CD4-positive, alpha-beta memory T cell (primary cell): ENCODE measurements around the gene GASK1A. TPM values are rescaled to one million over a fixed set of nuclear protein-coding genes. Genes with fewer than 3 reads are reported as not detected.
"Not testable (repeated sequence)": the region's sequence is repeated elsewhere in the genome, so short reads cannot be mapped to it uniquely, and the experiment has no call there.

Experiments
- CTCF ChIA-PET: fragments of 350-600 bp; sonication (Branson Sonifier 250); formaldehyde crosslinking; loops from one replicate; lab custom pipeline; 2021; ENCODE audit warnings: inconsistent platforms; ENCODE audit not compliant: partially characterized antibody; lab: Charles Lee
- POLR2A ChIA-PET: fragments of 350-600 bp; sonication (Branson Sonifier 250); formaldehyde crosslinking; loops from one replicate; lab custom pipeline; 2021; ENCODE audit not compliant: partially characterized antibody; lab: Charles Lee
- DNase-seq, 5 donors: peaks; one replicate each; pipeline versions ENCODE4 v3.0.0 to v3.0.0-alpha.2; 2020 to 2022; ENCODE audit warnings: mixed read lengths in 1 of 5
- H3K27ac ChIP-seq: one replicate; pipeline ENCODE4 v1.7.0; 2013; ENCODE audit warnings: low read depth, low read length
- H3K27me3 ChIP-seq: 2 replicates; pipeline ENCODE4 v1.7.0; 2013; ENCODE audit warnings: mild to moderate bottlenecking, low read length, moderate library complexity; ENCODE audit not compliant: insufficient read depth
- H3K36me3 ChIP-seq: 2 replicates; pipeline ENCODE4 v1.7.0; 2013; ENCODE audit warnings: mild to moderate bottlenecking, low read length, moderate library complexity; ENCODE audit not compliant: insufficient read depth
- H3K4me1 ChIP-seq: 2 replicates; pipeline ENCODE4 v1.7.0; 2013; ENCODE audit warnings: mild to moderate bottlenecking, low read length, moderate library complexity; ENCODE audit not compliant: insufficient read depth
- H3K4me3 ChIP-seq, 2 donors: one replicate each; pipeline ENCODE4 v1.7.0; 2013; ENCODE audit warnings: low read length in 2 of 2, mild to moderate bottlenecking in 1 of 2
- H3K9me3 ChIP-seq, 2 donors: one replicate each; pipeline ENCODE4 v1.7.0; 2013; ENCODE audit warnings: low read length in 2 of 2, control low read depth in 1 of 2; ENCODE audit not compliant: control insufficient read depth in 1 of 2
- H3K27ac Mint-ChIP-seq, 7 donors: one replicate each; pipeline ENCODE4 v1.8.0; 2020 to 2021; ENCODE audit warnings: mixed read lengths in 7 of 7, mild to moderate bottlenecking in 6 of 7, inconsistent platforms in 3 of 7, moderate library complexity in 3 of 7
- H3K27me3 Mint-ChIP-seq, 2 donors: one replicate each; pipeline ENCODE4 v1.8.0; 2020 to 2021; ENCODE audit warnings: mixed read lengths in 2 of 2
- H3K36me3 Mint-ChIP-seq, 2 donors: one replicate each; pipeline ENCODE4 v1.8.0; 2020 to 2021; ENCODE audit warnings: mixed read lengths in 2 of 2, inconsistent platforms in 1 of 2, mild to moderate bottlenecking in 1 of 2
- H3K4me1 Mint-ChIP-seq, 4 donors: one replicate each; pipeline ENCODE4 v1.8.0; 2020 to 2021; ENCODE audit warnings: mixed read lengths in 4 of 4, mild to moderate bottlenecking in 1 of 4
- H3K4me3 Mint-ChIP-seq, 8 donors: one replicate each; pipeline ENCODE4 v1.8.0; 2020 to 2021; ENCODE audit warnings: mixed read lengths in 8 of 8, mild to moderate bottlenecking in 7 of 8, moderate library complexity in 6 of 8, inconsistent platforms in 3 of 8
- H3K9me3 Mint-ChIP-seq, 8 donors: one replicate each; pipeline ENCODE4 v1.8.0; 2020 to 2021; ENCODE audit warnings: mixed read lengths in 8 of 8, mild to moderate bottlenecking in 5 of 8, inconsistent platforms in 3 of 8, moderate library complexity in 1 of 8
- intact Hi-C: fragments of 100-400 bp; cut with micrococcal nuclease; formaldehyde crosslinking; loops from one replicate; pipeline ENCODE4 v1.15.1; 2023
- polyA plus RNA-seq, 2 donors: library from polyadenylated mRNA; unstranded; fragments of 300-500 nt; fragmentation: Illumina TruSeq; gene quantifications; one replicate each; pipeline ENCODE4 v1.2.3, GENCODE V29; 2021
- total RNA-seq, 2 experiments: library from RNA; stranded (reverse); gene quantifications; one replicate each; pipeline ENCODE4 v1.2.3, GENCODE V29; 2021

The GASK1A gene
- total and polyA plus RNA-seq, 4 experiments from 2014 or later: not detected

- peaks cover 5 to 61% (median 46%) of the 10 kb centered on the region in 8 donors for H3K9me3 Mint-ChIP-seq
- H3K4me1 Mint-ChIP-seq, H3K27ac Mint-ChIP-seq, DNase-seq, H3K4me3 ChIP-seq, H3K27me3 Mint-ChIP-seq, CTCF ChIA-PET, H3K27ac ChIP-seq, H3K4me3 Mint-ChIP-seq, H3K27me3 ChIP-seq, POLR2A ChIA-PET, intact Hi-C loops, H3K4me1 ChIP-seq, H3K9me3 ChIP-seq, H3K36me3 ChIP-seq: not testable (repeated sequence)
- H3K36me3 Mint-ChIP-seq: peaks cover 16 to 17% of the 10 kb centered on the region in 2 donors
Observed at GRCh38 chr3:43045079-43045478, 66.0 kb downstream of the GASK1A start.

DNA sequence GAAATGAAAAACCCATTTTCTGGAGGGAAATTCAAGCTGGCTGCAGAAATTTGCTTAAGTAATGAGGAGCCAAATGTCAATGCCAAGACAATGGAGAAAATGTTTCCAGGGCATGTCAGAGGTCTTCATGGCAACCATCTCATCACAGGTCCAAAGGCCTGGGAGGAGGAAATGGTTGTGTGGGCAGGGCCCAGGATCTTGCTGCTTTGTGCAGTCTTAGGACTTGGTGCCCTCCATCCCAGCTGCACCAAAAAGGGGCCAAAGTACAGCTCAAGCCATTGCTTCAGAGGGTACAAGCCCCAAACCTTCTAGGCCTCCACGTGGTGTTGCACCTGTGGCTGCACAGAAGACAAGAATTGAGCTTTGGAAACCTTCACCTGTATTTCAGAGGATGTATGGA, 67.5 kb downstream of the GASK1A start:
- Histone ChIP-seq H3K27me3 (no peaks in the 10 kb centered on the region), H3K36me3 (no peaks in the 10 kb centered on the region), H3K4me3 (no peak overlapping the region), H3K27ac (no peak overlapping the region), H3K4me1 (no peaks in the 10 kb centered on the region), H3K9me3 (peaks cover 0 to 8% of the 10 kb centered on the region in 2 donors)
- CTCF ChIA-PET: no interaction called here
- Mint-ChIP-seq H3K27ac (no peak overlapping the region), H3K9me3 (peaks cover 5 to 74% (median 61%) of the 10 kb centered on the region in 8 donors), H3K36me3 (peaks cover 18 to 28% of the 10 kb centered on the region in 2 donors), H3K4me3 (no peak overlapping the region), H3K27me3 (peaks cover 0 to 2% of the 10 kb centered on the region in 2 donors), H3K4me1 (peaks cover 0 to 2% (median 0%) of the 10 kb centered on the region in 4 donors)
- intact Hi-C loops: no loop called here
- no peak for DNase-seq
- POLR2A ChIA-PET: no interaction called here

DNA sequence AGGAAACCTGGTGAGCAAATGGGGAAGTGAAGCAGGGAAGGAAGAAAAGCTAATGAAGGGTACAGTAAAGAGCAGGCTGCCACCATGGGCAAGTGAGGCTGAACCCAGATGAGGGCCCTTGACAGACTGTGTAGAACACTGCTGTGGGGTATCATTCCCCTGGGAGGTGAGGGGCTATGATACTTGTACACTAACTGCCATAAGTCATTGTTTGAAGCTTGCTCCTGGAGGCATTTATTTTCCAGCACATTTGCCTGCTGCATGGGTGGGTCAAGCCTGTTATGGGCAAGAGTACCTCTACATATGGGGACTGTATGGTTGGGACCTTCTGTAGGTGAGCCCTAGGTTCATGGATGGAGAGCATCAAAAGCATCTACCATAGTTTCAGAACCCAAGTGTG, 69.4 kb downstream of the GASK1A start:
- no peaks in the 10 kb centered on the region for H3K27me3 ChIP-seq
- peaks cover 18 to 28% of the 10 kb centered on the region in 2 donors for H3K36me3 Mint-ChIP-seq
- no peaks in the 10 kb centered on the region for H3K4me1 Mint-ChIP-seq
- peaks cover 0 to 11% of the 10 kb centered on the region in 2 donors for H3K9me3 ChIP-seq
- H3K4me3 Mint-ChIP-seq: no peak overlapping the region
- no peak overlapping the region for H3K4me3 ChIP-seq
- no peak overlapping the region for H3K27ac Mint-ChIP-seq
- H3K36me3 ChIP-seq: no peaks in the 10 kb centered on the region
- ChIA-PET CTCF (no interaction called here), POLR2A (no interaction called here)
- peaks cover 0 to 2% of the 10 kb centered on the region in 2 donors for H3K27me3 Mint-ChIP-seq
- no peaks in the 10 kb centered on the region for H3K4me1 ChIP-seq
- intact Hi-C loops: no loop called here
- H3K27ac ChIP-seq: no peak overlapping the region
- DNase-seq: no peak
- H3K9me3 Mint-ChIP-seq: peaks cover 7 to 85% (median 74%) of the 10 kb centered on the region in 8 donors

DNA sequence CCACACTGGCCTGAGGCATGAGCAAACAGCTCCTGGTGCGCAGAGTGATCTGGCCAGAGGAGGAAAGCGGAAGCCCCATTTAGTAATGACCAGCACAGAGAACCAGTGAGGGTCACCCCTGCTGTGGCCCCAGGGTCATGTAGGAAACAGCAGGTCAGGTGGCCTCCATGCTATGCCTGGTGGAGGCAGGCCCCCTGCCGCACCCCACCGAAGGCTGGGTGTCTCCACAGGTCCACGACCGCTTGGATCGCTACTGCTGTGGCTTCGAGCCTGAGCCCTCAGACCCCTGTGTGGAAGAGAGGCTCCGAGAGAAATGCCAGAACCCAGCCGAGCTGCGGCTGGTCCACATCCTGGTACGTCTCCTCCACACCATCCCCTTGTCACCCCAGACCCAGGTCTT, 74.2 kb downstream of the GASK1A start:
- CTCF ChIA-PET: no interaction called here
- Histone ChIP-seq H3K27ac (no peak overlapping the region), H3K27me3 (no peaks in the 10 kb centered on the region), H3K9me3 (peaks cover 0 to 11% of the 10 kb centered on the region in 2 donors), H3K36me3 (no peaks in the 10 kb centered on the region), H3K4me1 (no peaks in the 10 kb centered on the region), H3K4me3 (no peak overlapping the region)
- Mint-ChIP-seq H3K27me3 (peaks cover 1 to 2% of the 10 kb centered on the region in 2 donors), H3K27ac (no peak overlapping the region), H3K36me3 (peaks cover 6 to 11% of the 10 kb centered on the region in 2 donors), H3K4me3 (no peak overlapping the region), H3K9me3 (peaks cover 2 to 45% (median 41%) of the 10 kb centered on the region in 8 donors), H3K4me1 (no peaks in the 10 kb centered on the region)
- no peak for DNase-seq
- POLR2A ChIA-PET: no interaction called here
- intact Hi-C loops: no loop called here

- no peak overlapping the region for H3K27ac ChIP-seq
- DNase-seq: no peak
- no peaks in the 10 kb centered on the region for H3K27me3 ChIP-seq
- peaks cover 2 to 31% (median 27%) of the 10 kb centered on the region in 8 donors for H3K9me3 Mint-ChIP-seq
- no peaks in the 10 kb centered on the region for H3K4me1 ChIP-seq
- H3K9me3 ChIP-seq: peaks cover 0 to 6% of the 10 kb centered on the region in 2 donors
- no peaks in the 10 kb centered on the region for H3K4me1 Mint-ChIP-seq
- H3K27ac Mint-ChIP-seq: no peak overlapping the region
- ChIA-PET CTCF (interaction anchor here (1.1 kb wide), 1 partner anchor 448 kb away, joined by 3 read pairs; no protein-coding TSS in a partner anchor), POLR2A (no interaction called here)
- H3K36me3 Mint-ChIP-seq: peaks cover 2 to 11% of the 10 kb centered on the region in 2 donors
- H3K27me3 Mint-ChIP-seq: peaks cover 1% of the 10 kb centered on the region in 2 donors
- H3K36me3 ChIP-seq: no peaks in the 10 kb centered on the region
- H3K4me3 ChIP-seq: no peak overlapping the region
- intact Hi-C loops: no loop called here
- H3K4me3 Mint-ChIP-seq: no peak overlapping the region
Observed at GRCh38 chr3:43054754-43055153, 75.6 kb downstream of the GASK1A start.

DNA sequence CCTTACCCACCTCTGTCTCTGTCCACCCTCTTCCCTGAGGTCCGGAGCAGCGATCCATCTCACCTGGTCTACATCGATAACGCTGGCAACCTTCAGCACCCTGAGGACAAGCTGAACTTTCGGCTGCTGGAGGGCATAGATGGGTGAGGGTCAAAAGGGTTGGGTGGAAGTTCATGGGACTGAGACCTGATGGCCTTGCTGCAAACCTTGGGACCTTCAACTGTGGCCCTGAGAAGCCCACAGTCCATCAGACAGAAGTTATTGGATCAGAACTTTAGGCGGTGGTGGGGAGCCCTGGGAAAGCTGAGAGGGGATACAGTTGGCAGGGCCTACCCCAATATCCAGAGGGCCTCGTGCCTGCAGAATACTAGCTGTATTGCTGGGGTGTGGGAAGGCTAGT, 76.3 kb downstream of the GASK1A start:
- intact Hi-C loops: no loop called here
- no peak for DNase-seq
- peaks cover 4% of the 10 kb centered on the region for H3K4me1 ChIP-seq
- H3K4me1 Mint-ChIP-seq: peaks cover 0 to 4% (median 2%) of the 10 kb centered on the region in 4 donors
- peaks cover 1% of the 10 kb centered on the region in 2 donors for H3K27me3 Mint-ChIP-seq
- peaks cover 2 to 26% (median 22%) of the 10 kb centered on the region in 8 donors for H3K9me3 Mint-ChIP-seq
- no peak overlapping the region for H3K4me3 ChIP-seq
- H3K4me3 Mint-ChIP-seq: no peak overlapping the region
- H3K27ac Mint-ChIP-seq: no peak overlapping the region
- H3K36me3 Mint-ChIP-seq: peaks cover 0 to 8% of the 10 kb centered on the region in 2 donors
- H3K9me3 ChIP-seq: peaks cover 0 to 6% of the 10 kb centered on the region in 2 donors
- no peaks in the 10 kb centered on the region for H3K36me3 ChIP-seq
- CTCF ChIA-PET: interaction anchor here (1.1 kb wide), 1 partner anchor 447 kb away, joined by 3 read pairs; no protein-coding TSS in a partner anchor
- no peaks in the 10 kb centered on the region for H3K27me3 ChIP-seq
- POLR2A ChIA-PET: no interaction called here
- H3K27ac ChIP-seq: no peak overlapping the region

DNA sequence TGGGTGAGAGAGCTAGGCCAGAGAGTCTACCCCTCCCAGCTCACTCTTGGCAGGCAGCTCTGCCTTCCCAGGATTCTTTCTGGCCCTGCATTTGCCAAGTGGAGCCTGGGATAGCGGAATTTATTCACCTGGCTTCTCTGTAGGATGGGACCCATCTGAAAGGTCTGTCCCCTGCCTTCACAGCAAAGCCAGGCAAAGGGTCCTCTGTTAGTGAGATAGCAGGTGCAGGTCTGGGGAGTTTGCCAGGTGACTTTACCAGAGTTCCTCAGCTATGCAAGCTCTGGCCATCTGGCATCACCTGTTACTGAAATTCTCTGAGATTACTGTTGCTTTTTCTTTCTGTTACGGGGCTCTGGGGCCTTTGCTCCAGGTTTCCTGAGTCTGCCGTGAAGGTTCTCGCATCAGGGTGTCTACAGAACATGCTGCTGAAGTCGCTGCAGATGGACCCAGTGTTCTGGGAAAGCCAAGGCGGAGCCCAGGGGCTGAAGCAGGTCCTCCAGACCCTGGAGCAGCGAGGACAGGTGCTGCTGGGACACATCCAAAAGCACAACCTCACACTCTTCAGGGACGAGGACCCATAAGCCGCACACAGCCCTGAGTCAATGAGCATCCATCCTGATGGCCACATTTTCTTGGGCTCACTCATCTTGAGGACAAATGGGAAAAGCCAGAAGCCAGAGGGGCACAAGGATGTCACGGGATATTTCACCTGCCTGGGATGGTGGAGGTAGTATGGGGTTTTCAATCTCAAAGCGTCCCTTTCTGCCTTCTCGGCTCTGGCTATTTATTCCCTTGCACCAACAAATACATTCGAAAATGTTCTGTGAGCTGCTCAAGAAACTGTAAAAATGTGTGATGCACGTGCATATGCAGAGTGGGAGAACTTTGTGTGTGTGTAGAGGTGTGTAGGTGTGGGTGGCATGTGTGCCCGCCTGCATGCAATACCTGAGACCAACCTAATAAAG, 77.0 kb downstream of the GASK1A start:
- Mint-ChIP-seq H3K9me3 (peaks cover 2 to 19% (median 15%) of the 10 kb centered on the region in 8 donors), H3K4me1 (peaks cover 0 to 10% (median 8%) of the 10 kb centered on the region in 4 donors), H3K4me3 (no peak overlapping the region), H3K27me3 (peaks cover 1% of the 10 kb centered on the region in 2 donors), H3K27ac (no peak overlapping the region), H3K36me3 (peaks cover 0 to under 1% of the 10 kb centered on the region in 2 donors)
- Histone ChIP-seq H3K4me3 (no peak overlapping the region), H3K4me1 (peaks cover 9% of the 10 kb centered on the region), H3K27ac (no peak overlapping the region), H3K36me3 (no peaks in the 10 kb centered on the region), H3K9me3 (peaks cover 0 to 6% of the 10 kb centered on the region in 2 donors), H3K27me3 (no peaks in the 10 kb centered on the region)
- DNase-seq: no peak
- POLR2A ChIA-PET: no interaction called here
- CTCF ChIA-PET: no interaction called here
- intact Hi-C loops: no loop called here
